HCT116 (cell line): ENCODE measurements around the gene EEA1. TPM values are rescaled to one million over a fixed set of nuclear protein-coding genes. Genes with fewer than 3 reads are reported as not detected.

Experiments used
- ATAC-seq: fragments of 200-7000 bp; cut with Tn5 transposase; 2 replicates; pipeline ENCODE4 v1.9.1; 2020; ENCODE audit warnings: mild to moderate bottlenecking, moderate library complexity
- BruUV-seq: library from RNA; stranded (reverse); fragments of 400-500 nt; replicated peaks from 2 replicates; lab custom pipeline; 2021; lab: Mats Ljungman, UMichigan
- CTCF ChIA-PET: fragments of 300-600 bp; sonication (Branson Sonifier 250); formaldehyde crosslinking; loops from one replicate; lab custom pipeline; 2021; ENCODE audit warnings: antibody characterized with exemption; lab: Charles Lee
- POLR2A ChIA-PET: fragments of 300-600, 350-600 bp; sonication (Branson Sonifier 250); formaldehyde crosslinking; loops from one replicate; lab custom pipeline; 2021; ENCODE audit warnings: antibody characterized with exemption; lab: Charles Lee
- RAD21 ChIA-PET, 2 experiments: fragments of 300-600 bp; sonication (Branson Sonifier 250); formaldehyde crosslinking; loops; one replicate each; lab custom pipeline; 2023; ENCODE audit warnings: low total read pairs in 2 of 2; ENCODE audit not compliant: uncharacterized antibody in 2 of 2, unreplicated experiment in 2 of 2, low non-redundant PET in 1 of 2; lab: Charles Lee
- DNase-seq: peaks from one replicate; pipeline ENCODE4 v3.0.0-alpha.2; 2010; ENCODE audit warnings: low read depth, low spot score
- H2AFZ ChIP-seq: fragments of 200-600 bp; shearing (Covaris generic), sonication (generic); 2 replicates; pipeline ENCODE4 v1.6.1; 2017; ENCODE audit warnings: low read depth, mixed run types, mixed read lengths, antibody characterized with exemption, low read length; ENCODE audit not compliant: poor library complexity, severe bottlenecking
- H3K27ac ChIP-seq: 2 replicates; pipeline ENCODE4 v1.5.1; 2012; ENCODE audit warnings: low read depth, low read length
- H3K27me3 ChIP-seq: fragments of 200-600 bp; sonication (generic); 2 replicates; pipeline ENCODE4 v1.6.1; 2016; ENCODE audit warnings: mixed run types, low read length, mixed read lengths; ENCODE audit not compliant: insufficient read depth
- H3K36me3 ChIP-seq, 2 experiments: fragments of 200-500 bp in 1 of 2; fragments of 200-600 bp in 1 of 2; sonication (Bioruptor generic) in 1 of 2; sonication (generic) in 1 of 2; 2 replicates each; pipeline versions ENCODE4 v1.5.1 to v1.6.1; 2014 to 2016; ENCODE audit warnings: low read length in 2 of 2, inconsistent platforms in 1 of 2, mixed read lengths in 1 of 2, mixed run types in 1 of 2; ENCODE audit not compliant: insufficient read depth in 2 of 2, control insufficient read depth in 1 of 2
- H3K4me1 ChIP-seq, 2 experiments: fragments of 200-600 bp in 1 of 2; sonication (generic) in 1 of 2; 2 replicates each; pipeline versions ENCODE4 v1.5.1 to v1.6.1; 2012 to 2017; ENCODE audit warnings: low read length in 2 of 2, inconsistent platforms in 1 of 2, mild to moderate bottlenecking in 1 of 2, mixed read lengths in 1 of 2, mixed run types in 1 of 2, moderate library complexity in 1 of 2; ENCODE audit not compliant: insufficient read depth in 2 of 2, control insufficient read depth in 1 of 2
- H3K4me2 ChIP-seq: fragments of 200-600 bp; sonication (generic); 2 replicates; pipeline ENCODE4 v1.6.1; 2017; ENCODE audit warnings: mixed run types, low read length, mixed read lengths
- H3K4me3 ChIP-seq, 2 experiments: fragments of 200-600 bp in 1 of 2; sonication (generic) in 1 of 2; replicated peaks in 1 of 2; 2 replicates each; pipeline ENCODE4 v1.5.1; 2011 to 2016; ENCODE audit warnings: low read length in 2 of 2, control low read depth in 1 of 2, low read depth in 1 of 2, mild to moderate bottlenecking in 1 of 2, mixed read lengths in 1 of 2, mixed run types in 1 of 2
- H3K79me2 ChIP-seq: fragments of 200-600 bp; sonication (generic); 2 replicates; pipeline ENCODE4 v1.6.1; 2017; ENCODE audit warnings: mild to moderate bottlenecking, mixed run types, low read length, moderate library complexity, mixed read lengths; ENCODE audit not compliant: insufficient read depth
- H3K9ac ChIP-seq: fragments of 200-600 bp; sonication (generic); 2 replicates; pipeline ENCODE4 v1.6.1; 2016; ENCODE audit warnings: low read length, mixed read lengths
- H3K9me2 ChIP-seq: fragments of 200-600 bp; sonication (generic), shearing (Covaris generic); 2 replicates; pipeline ENCODE4 v1.6.1; 2017; ENCODE audit warnings: mixed run types, mild to moderate bottlenecking, moderate library complexity; ENCODE audit not compliant: insufficient read depth
- H3K9me3 ChIP-seq, 2 experiments: fragments of 200-500 bp in 1 of 2; fragments of 200-600 bp in 1 of 2; sonication (Bioruptor generic) in 1 of 2; sonication (generic) in 1 of 2; 2 replicates each; pipeline ENCODE4 v1.6.1; 2014 to 2017; ENCODE audit warnings: low read length in 2 of 2, mixed read lengths in 2 of 2, inconsistent platforms in 1 of 2, low read depth in 1 of 2, mild to moderate bottlenecking in 1 of 2, mixed run types in 1 of 2, moderate library complexity in 1 of 2; ENCODE audit not compliant: control insufficient read depth in 1 of 2, insufficient read depth in 1 of 2
- H4K20me1 ChIP-seq: fragments of 200-600 bp; sonication (generic), shearing (Covaris generic); 2 replicates; pipeline ENCODE4 v1.6.1; 2017; ENCODE audit warnings: mixed run types, mild to moderate bottlenecking, moderate library complexity; ENCODE audit not compliant: insufficient read depth
- CBX3 ChIP-seq: IDR thresholded peaks from 2 replicates; pipeline ENCODE4 v1.6.1; 2012; ENCODE audit warnings: low read depth
- CEBPB ChIP-seq: IDR thresholded peaks from 2 replicates; pipeline ENCODE4 v1.6.1; 2012; ENCODE audit warnings: low read depth
- EGR1 ChIP-seq: IDR thresholded peaks from 2 replicates; pipeline ENCODE4 v1.6.1; 2012; ENCODE audit warnings: low read depth
- ELF1 ChIP-seq: IDR thresholded peaks from 2 replicates; pipeline ENCODE4 v1.6.1; 2012; ENCODE audit warnings: low read depth, borderline replicate concordance
- EZH2 ChIP-seq: fragments of 200-600 bp; sonication (generic); IDR thresholded peaks from 2 replicates; pipeline ENCODE4 v1.6.1; 2017; ENCODE audit warnings: antibody characterized with exemption, mixed run types
- EZH2phosphoT487 ChIP-seq: fragments of 200-600 bp; IDR thresholded peaks from 2 replicates; pipeline ENCODE4 v1.6.1; 2018; ENCODE audit warnings: antibody characterized with exemption, borderline replicate concordance
- FOSL1 ChIP-seq: IDR thresholded peaks from 2 replicates; pipeline ENCODE4 v1.6.1; 2012; ENCODE audit warnings: low read depth
- JUND ChIP-seq: IDR thresholded peaks from 2 replicates; pipeline ENCODE4 v1.6.1; 2012
- MAX ChIP-seq: IDR thresholded peaks from 2 replicates; pipeline ENCODE4 v1.6.1; 2012
- POLR2A ChIP-seq: IDR thresholded peaks from 2 replicates; pipeline ENCODE4 v1.7.0; 2011; ENCODE audit warnings: borderline replicate concordance; ENCODE audit not compliant: insufficient read depth, insufficient read length; ENCODE audit errors: extremely low read depth
- POLR2AphosphoS5 ChIP-seq: IDR thresholded peaks from 2 replicates; pipeline ENCODE4 v1.6.1; 2011; ENCODE audit warnings: mild to moderate bottlenecking, low read depth, low read length, moderate library complexity
- RAD21 ChIP-seq: IDR thresholded peaks from 2 replicates; pipeline ENCODE4 v1.6.1; 2012; ENCODE audit warnings: low read depth, mild to moderate bottlenecking
- REST ChIP-seq: IDR thresholded peaks from 2 replicates; pipeline ENCODE4 v1.6.1; 2012; ENCODE audit warnings: low read depth
- SIN3A ChIP-seq: IDR thresholded peaks from 2 replicates; pipeline ENCODE4 v1.6.1; 2012; ENCODE audit warnings: low read depth
- SP1 ChIP-seq: IDR thresholded peaks from 2 replicates; pipeline ENCODE4 v1.6.1; 2012; ENCODE audit warnings: low read depth
- SRF ChIP-seq: IDR thresholded peaks from 2 replicates; pipeline ENCODE4 v1.6.1; 2012; ENCODE audit warnings: low read depth
- TCF7L2 ChIP-seq: IDR thresholded peaks from 2 replicates; pipeline ENCODE4 v1.7.0; 2011; ENCODE audit warnings: borderline replicate concordance, inconsistent platforms; ENCODE audit not compliant: insufficient read depth, insufficient read length; ENCODE audit errors: extremely low read depth
- YY1 ChIP-seq: IDR thresholded peaks from 2 replicates; pipeline ENCODE4 v1.6.1; 2011; ENCODE audit warnings: low read length, low read depth, moderate library complexity, mild to moderate bottlenecking; ENCODE audit not compliant: insufficient replicate concordance; ENCODE audit errors: extremely low read depth
- ZBTB33 ChIP-seq: IDR thresholded peaks from 2 replicates; pipeline ENCODE4 v1.6.1; 2011; ENCODE audit warnings: mild to moderate bottlenecking, low read length, moderate library complexity; ENCODE audit not compliant: insufficient replicate concordance; ENCODE audit errors: extremely low read depth
- intact Hi-C: fragments of 100-400 bp; cut with micrococcal nuclease; formaldehyde crosslinking; loops from 2 replicates; pipeline ENCODE4 v1.10.0; 2022
- total RNA-seq: library from RNA; stranded (reverse); gene quantifications from one replicate; pipeline ENCODE4 v1.2.1, GENCODE V29; 2021; ENCODE audit not compliant: unreplicated experiment

EEA1 gene
- total RNA-seq, 1 experiment from 2014 or later: 13.8 TPM

GRCh38 chr12:92810370-92810769, 118.7 kb downstream of the EEA1 start:
- intact Hi-C loops: no loop called here
- no peak overlapping the region for H3K4me3 ChIP-seq
- ChIA-PET CTCF (interaction anchor here (2.0 kb wide), 1 partner anchor 17 kb away, joined by 7 read pairs; no protein-coding TSS in a partner anchor), POLR2A (no interaction called here), RAD21 (no interaction called here)
- H3K9me2 ChIP-seq: no peaks in the 10 kb centered on the region
- H3K36me3 ChIP-seq: no peaks in the 10 kb centered on the region
- H3K27me3 ChIP-seq: no peaks in the 10 kb centered on the region
- BruUV-seq: no TSS peak
- DNase-seq (no peak), ATAC-seq (no peak)
- H3K4me1 ChIP-seq: no peaks in the 10 kb centered on the region
- no peak overlapping the region for H2AFZ ChIP-seq
- no peaks in the 10 kb centered on the region for H4K20me1 ChIP-seq
- H3K79me2 ChIP-seq: no peaks in the 10 kb centered on the region
- H3K27ac ChIP-seq: no peak overlapping the region
- TF ChIP-seq TCF7L2 (no peak), RAD21 (no peak), CEBPB (no peak), ZBTB33 (no peak), CBX3 (no peak), SRF (no peak), MAX (no peak), FOSL1 (no peak), EZH2 (no peak), JUND (no peak), EGR1 (no peak), POLR2A (no peak), ELF1 (no peak), YY1 (no peak), SP1 (no peak), SIN3A (no peak), POLR2AphosphoS5 (no peak), REST (no peak), EZH2phosphoT487 (no peak)
- no peak overlapping the region for H3K4me2 ChIP-seq
- no peaks in the 10 kb centered on the region for H3K9me3 ChIP-seq
- H3K9ac ChIP-seq: no peak overlapping the region
